Lower leg skin (tissue), 3 donors: Measurements from ENCODE around the gene OPTC.

Experiments
- POLR2A ChIP-seq, 2 donors: fragments of 450-650 bp; IDR thresholded peaks; one replicate each; pipeline ENCODE4 v1.6.1; 2016 to 2017; ENCODE audit warnings: antibody characterized with exemption in 2 of 2, mild to moderate bottlenecking in 1 of 2, moderate library complexity in 1 of 2
- TF ChIP-seq, protein P1 (sequence below), 3 donors: fragments of 450-650 bp; IDR thresholded peaks; one replicate each; pipeline ENCODE4 v1.5.1; 2016; ENCODE audit warnings: antibody characterized with exemption in 3 of 3, mild to moderate bottlenecking in 3 of 3, moderate library complexity in 2 of 3

DNA sequence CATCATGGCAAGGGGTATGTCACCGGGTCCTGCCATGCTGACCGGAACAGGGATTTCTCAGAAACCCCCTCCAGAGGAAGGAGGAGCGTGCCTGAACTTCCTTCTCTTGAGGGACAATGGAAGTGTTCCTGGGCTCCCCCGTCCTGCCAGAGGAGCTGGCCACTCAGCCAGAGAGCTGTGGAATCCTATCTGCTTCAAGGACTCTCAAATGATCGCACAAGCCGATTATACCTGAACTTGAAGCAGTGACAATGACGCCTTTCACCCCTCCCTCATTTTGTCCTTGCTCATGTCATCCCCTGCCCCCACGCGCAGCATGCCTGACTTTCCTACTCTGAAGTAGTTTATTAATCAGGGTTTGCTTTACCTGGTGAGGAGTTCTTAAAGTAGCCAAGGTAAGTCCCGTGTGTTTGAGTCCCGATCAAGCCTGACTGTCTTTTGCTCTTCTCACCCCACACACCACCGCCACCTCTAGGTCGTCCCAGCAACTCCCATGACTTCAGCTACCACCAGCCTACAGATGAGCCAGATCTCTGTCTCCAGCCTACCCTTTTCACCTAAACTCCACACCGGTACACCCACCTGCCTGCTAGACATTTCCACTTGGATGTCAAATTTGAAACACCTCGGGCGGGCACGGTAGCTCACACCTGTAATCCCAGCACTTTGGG lies 43.3 kb upstream of the OPTC start:
- TF ChIP-seq, protein P1, sequence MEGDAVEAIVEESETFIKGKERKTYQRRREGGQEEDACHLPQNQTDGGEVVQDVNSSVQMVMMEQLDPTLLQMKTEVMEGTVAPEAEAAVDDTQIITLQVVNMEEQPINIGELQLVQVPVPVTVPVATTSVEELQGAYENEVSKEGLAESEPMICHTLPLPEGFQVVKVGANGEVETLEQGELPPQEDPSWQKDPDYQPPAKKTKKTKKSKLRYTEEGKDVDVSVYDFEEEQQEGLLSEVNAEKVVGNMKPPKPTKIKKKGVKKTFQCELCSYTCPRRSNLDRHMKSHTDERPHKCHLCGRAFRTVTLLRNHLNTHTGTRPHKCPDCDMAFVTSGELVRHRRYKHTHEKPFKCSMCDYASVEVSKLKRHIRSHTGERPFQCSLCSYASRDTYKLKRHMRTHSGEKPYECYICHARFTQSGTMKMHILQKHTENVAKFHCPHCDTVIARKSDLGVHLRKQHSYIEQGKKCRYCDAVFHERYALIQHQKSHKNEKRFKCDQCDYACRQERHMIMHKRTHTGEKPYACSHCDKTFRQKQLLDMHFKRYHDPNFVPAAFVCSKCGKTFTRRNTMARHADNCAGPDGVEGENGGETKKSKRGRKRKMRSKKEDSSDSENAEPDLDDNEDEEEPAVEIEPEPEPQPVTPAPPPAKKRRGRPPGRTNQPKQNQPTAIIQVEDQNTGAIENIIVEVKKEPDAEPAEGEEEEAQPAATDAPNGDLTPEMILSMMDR (IDR thresholded peaks at IDR 0.05): no peak
- no peak for TF ChIP-seq POLR2A (IDR thresholded peaks at IDR 0.05)
